CD8-positive, alpha-beta memory T cell (primary cell): ENCODE data around the gene C5orf46. TPM values are rescaled to one million over a fixed set of nuclear protein-coding genes. Genes with fewer than 3 reads are reported as not detected.
"Not testable (repeated sequence)": the region's sequence is repeated elsewhere in the genome, so short reads cannot be mapped to it uniquely, and the experiment has no call there.

ENCODE experiments used
- CTCF ChIA-PET: fragments of 350-600 bp; sonication (Branson Sonifier 250); formaldehyde crosslinking; loops from one replicate; lab custom pipeline; 2021; ENCODE audit warnings: antibody characterized with exemption; lab: Charles Lee
- POLR2A ChIA-PET: fragments of 350-600 bp; sonication (Branson Sonifier 250); formaldehyde crosslinking; loops from one replicate; lab custom pipeline; 2021; ENCODE audit warnings: antibody characterized with exemption; lab: Charles Lee
- DNase-seq, 5 donors: peaks; one replicate each; pipeline versions ENCODE4 v3.0.0 to v3.0.0-alpha.2; 2020 to 2022; ENCODE audit warnings: mixed read lengths in 1 of 5
- H3K27ac ChIP-seq: one replicate; pipeline ENCODE4 v1.7.0; 2013; ENCODE audit warnings: low read depth, mild to moderate bottlenecking, low read length, moderate library complexity
- H3K27me3 ChIP-seq: 2 replicates; pipeline ENCODE4 v1.7.0; 2013; ENCODE audit warnings: low read length, mild to moderate bottlenecking; ENCODE audit not compliant: insufficient read depth, poor library complexity, severe bottlenecking
- H3K36me3 ChIP-seq: 2 replicates; pipeline ENCODE4 v1.7.0; 2013; ENCODE audit warnings: mild to moderate bottlenecking, low read length, moderate library complexity; ENCODE audit not compliant: insufficient read depth
- H3K4me1 ChIP-seq: 2 replicates; pipeline ENCODE4 v1.7.0; 2013; ENCODE audit warnings: mild to moderate bottlenecking, low read length, moderate library complexity; ENCODE audit not compliant: insufficient read depth
- H3K4me3 ChIP-seq: 2 replicates; pipeline ENCODE4 v1.7.0; 2013; ENCODE audit warnings: mild to moderate bottlenecking, low read length
- H3K9me3 ChIP-seq: 2 replicates; pipeline ENCODE4 v1.7.0; 2013; ENCODE audit warnings: mild to moderate bottlenecking, low read length
- H3K27ac Mint-ChIP-seq, 8 donors: one replicate each; pipeline ENCODE4 v1.8.0; 2020 to 2021; ENCODE audit warnings: mixed read lengths in 8 of 8, mild to moderate bottlenecking in 6 of 8, inconsistent platforms in 3 of 8, moderate library complexity in 3 of 8
- H3K27me3 Mint-ChIP-seq, 2 donors: one replicate each; pipeline ENCODE4 v1.8.0; 2020 to 2021; ENCODE audit warnings: mixed read lengths in 2 of 2, mild to moderate bottlenecking in 1 of 2, moderate library complexity in 1 of 2
- H3K36me3 Mint-ChIP-seq, 3 donors: one replicate each; pipeline ENCODE4 v1.8.0; 2020 to 2021; ENCODE audit warnings: mixed read lengths in 3 of 3, inconsistent platforms in 1 of 3, mild to moderate bottlenecking in 1 of 3
- H3K4me1 Mint-ChIP-seq, 3 donors: one replicate each; pipeline ENCODE4 v1.8.0; 2020 to 2021; ENCODE audit warnings: mixed read lengths in 3 of 3, inconsistent platforms in 1 of 3, mild to moderate bottlenecking in 1 of 3
- H3K4me3 Mint-ChIP-seq, 7 donors: one replicate each; pipeline ENCODE4 v1.8.0; 2020 to 2021; ENCODE audit warnings: mixed read lengths in 7 of 7, mild to moderate bottlenecking in 6 of 7, moderate library complexity in 4 of 7, inconsistent platforms in 2 of 7
- H3K9me3 Mint-ChIP-seq, 5 donors: one replicate each; pipeline ENCODE4 v1.8.0; 2020 to 2022; ENCODE audit warnings: mixed read lengths in 5 of 5, mild to moderate bottlenecking in 3 of 5, moderate library complexity in 2 of 5, inconsistent platforms in 1 of 5
- polyA plus RNA-seq: library from polyadenylated mRNA; unstranded; fragments of 300-500 nt; fragmentation: Illumina TruSeq; gene quantifications from one replicate; pipeline ENCODE4 v1.2.3, GENCODE V29; 2021
- total RNA-seq, 2 experiments: library from RNA; stranded (reverse); gene quantifications; one replicate each; pipeline ENCODE4 v1.2.3, GENCODE V29; 2021

The C5orf46 gene
- total RNA-seq (not detected), polyA plus RNA-seq (not detected)

DNA sequence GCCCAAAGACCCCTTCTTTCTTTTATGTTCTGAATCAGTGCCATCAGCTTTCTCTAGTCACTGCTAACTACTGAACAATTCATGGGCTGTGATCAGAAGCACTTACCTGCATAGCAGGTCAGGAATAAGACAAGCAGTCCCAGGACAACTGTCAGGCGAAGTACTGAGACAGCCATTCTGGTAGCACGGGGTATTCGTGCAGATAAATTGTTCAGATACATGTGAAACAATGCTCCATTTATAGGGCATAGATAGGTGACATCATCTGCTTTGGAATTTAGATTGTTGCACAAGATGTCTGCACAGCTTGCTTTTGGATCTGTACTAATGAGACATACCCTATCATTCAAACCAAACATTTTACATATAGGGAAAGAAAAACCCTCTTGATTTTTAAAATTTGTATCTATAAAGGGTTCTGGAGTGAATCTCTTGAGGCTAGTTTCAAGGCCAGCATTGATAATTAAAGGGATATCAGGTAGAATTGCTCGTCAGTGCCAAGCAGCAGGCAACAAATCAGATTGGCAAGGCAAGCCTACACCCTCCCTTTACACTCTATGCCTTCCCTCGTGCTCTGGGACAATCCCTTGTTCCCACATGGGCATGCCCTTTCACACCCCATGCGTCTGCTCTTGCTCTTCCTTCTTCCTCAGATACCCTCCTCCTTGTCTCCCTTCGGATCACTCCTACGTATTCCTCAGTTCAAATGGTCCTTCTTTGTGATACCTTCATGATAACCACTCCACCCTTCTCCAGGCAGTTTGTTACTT lies at the start of gene C5orf46:
Gene C5orf46, minus strand, starts transcription at position 213 of the 770 bp plus-strand sequence. Its CDS starts 37 bp downstream, at position 176.
- DNase-seq = no peak
- H3K36me3 ChIP-seq = no peaks in the 10 kb centered on the region
- no peaks in the 10 kb centered on the region for H3K9me3 ChIP-seq
- Mint-ChIP-seq H3K36me3 (no peaks in the 10 kb centered on the region), H3K4me1 (no peaks in the 10 kb centered on the region), H3K4me3 (no peak within 1 kb of the TSS), H3K27ac (no peak within 1 kb of the TSS), H3K27me3 (peaks cover 2 to 3% of the 10 kb centered on the region in 2 donors), H3K9me3 (no peaks in the 10 kb centered on the region)
- no peaks in the 10 kb centered on the region for H3K4me1 ChIP-seq
- H3K27ac ChIP-seq = no peak within 1 kb of the TSS
- H3K27me3 ChIP-seq = no peaks in the 10 kb centered on the region
- H3K4me3 ChIP-seq = no peak within 1 kb of the TSS
- ChIA-PET CTCF (no interaction called here), POLR2A (no interaction called here)

DNA sequence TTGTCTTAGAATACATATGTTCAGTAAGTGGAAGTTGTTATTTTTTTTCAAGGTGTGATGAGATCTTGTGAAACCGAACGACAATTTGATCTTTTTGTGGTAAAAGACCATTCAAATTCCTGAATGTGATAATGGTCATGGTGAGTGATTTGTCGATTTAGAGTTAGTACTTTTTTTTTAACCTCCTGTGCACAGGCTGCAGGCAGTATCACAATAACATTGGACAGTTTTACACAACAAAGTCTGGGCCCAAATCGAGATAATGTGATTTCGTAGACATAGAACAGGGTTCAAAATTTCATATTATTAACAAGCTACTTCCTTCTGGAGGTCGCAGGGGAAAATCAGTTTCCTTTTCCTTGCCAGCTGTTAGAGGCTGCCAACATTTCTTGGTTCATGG lies 48.6 kb upstream of the C5orf46 start:
- Mint-ChIP-seq H3K4me1 (no peaks in the 10 kb centered on the region), H3K9me3 (no peaks in the 10 kb centered on the region), H3K27me3 (no peaks in the 10 kb centered on the region), H3K27ac (no peak overlapping the region), H3K4me3 (no peak overlapping the region), H3K36me3 (no peaks in the 10 kb centered on the region)
- H3K27ac ChIP-seq = no peak overlapping the region
- CTCF ChIA-PET = no interaction called here
- H3K4me1 ChIP-seq = no peaks in the 10 kb centered on the region
- no peaks in the 10 kb centered on the region for H3K9me3 ChIP-seq
- H3K36me3 ChIP-seq = no peaks in the 10 kb centered on the region
- no peaks in the 10 kb centered on the region for H3K27me3 ChIP-seq
- DNase-seq = no peak
- H3K4me3 ChIP-seq = no peak overlapping the region
- POLR2A ChIA-PET = no interaction called here

DNA sequence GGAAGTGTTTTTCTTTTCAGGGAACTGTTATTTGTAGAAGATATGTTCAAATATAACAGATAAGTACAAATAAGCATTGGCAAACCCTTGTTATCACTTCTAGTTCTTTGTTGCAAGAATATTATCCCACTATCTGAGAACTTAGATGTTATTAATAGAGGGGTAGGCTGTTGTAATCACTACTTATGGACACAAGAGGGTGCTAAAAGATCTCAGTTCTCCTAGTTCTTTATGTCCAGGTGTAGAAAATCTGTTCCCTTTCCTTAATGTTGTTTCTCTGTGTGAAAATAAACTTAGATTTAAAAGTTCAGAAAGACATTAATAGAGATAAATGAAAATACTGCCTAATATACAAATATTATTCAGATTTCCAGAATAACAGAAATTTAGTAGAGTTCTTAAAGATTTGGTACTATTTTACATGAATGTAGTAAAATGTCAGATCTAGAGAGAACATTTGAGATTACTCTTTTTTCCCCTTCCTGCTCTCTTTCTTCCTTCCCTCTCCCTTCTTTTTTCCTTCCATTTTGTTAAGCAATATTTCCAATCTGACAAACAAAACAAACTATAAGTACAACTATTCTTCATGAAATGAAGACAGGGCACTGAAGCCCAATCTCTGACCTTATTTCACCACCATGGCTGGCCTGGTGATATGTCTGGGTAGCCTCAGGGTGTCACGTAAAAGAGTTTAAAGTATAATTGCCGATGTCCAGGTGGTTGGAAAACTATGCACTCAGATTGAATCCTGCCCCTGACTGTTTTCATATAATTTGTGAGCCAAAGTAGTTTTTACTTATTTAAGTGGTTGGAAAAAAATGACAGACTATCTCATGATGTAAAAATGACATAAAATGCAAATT lies 43.6 kb upstream of the C5orf46 start:
- H3K4me1 Mint-ChIP-seq = no peaks in the 10 kb centered on the region
- H3K36me3 Mint-ChIP-seq = no peaks in the 10 kb centered on the region
- no peaks in the 10 kb centered on the region for H3K36me3 ChIP-seq
- H3K27ac Mint-ChIP-seq = no peak overlapping the region
- H3K27me3 ChIP-seq = no peaks in the 10 kb centered on the region
- H3K9me3 Mint-ChIP-seq = no peaks in the 10 kb centered on the region
- no peaks in the 10 kb centered on the region for H3K9me3 ChIP-seq
- H3K4me1 ChIP-seq = no peaks in the 10 kb centered on the region
- POLR2A ChIA-PET = no interaction called here
- no peak overlapping the region for H3K4me3 Mint-ChIP-seq
- no peak for DNase-seq
- CTCF ChIA-PET = no interaction called here
- no peak overlapping the region for H3K4me3 ChIP-seq
- peaks cover 2 to 5% of the 10 kb centered on the region in 2 donors for H3K27me3 Mint-ChIP-seq
- no peak overlapping the region for H3K27ac ChIP-seq

DNA sequence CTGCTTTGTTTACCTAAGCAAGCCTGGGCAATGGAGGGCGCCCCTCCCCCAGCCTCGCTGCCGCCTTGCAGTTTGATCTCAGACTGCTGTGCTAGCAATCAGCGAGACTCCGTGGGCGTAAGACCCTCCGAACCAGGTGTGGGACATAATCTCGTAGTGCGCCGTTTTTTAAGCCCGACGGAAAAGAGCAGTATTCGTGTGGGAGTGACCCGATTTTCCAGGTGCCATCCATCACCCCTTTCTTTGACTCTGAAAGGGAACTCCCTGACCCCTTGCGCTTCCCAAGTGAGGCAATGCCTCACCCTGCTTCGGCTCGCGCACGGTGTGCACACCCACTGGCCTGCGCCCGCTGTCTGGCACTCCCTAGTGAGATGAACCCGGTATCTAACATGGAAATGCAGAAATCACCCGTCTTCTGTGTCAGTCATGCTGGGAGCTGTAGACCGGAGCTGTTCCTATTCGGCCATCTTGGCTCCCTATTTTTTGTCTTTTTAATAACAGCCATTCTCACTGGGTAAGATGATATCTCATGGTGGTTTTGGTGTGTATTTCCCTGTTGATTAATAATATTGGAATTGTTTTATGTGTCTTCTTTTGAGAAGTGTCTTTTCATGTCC lies 40.4 kb upstream of the C5orf46 start:
- DNase-seq, H3K4me1 ChIP-seq, H3K27ac ChIP-seq, H3K4me1 Mint-ChIP-seq, CTCF ChIA-PET, H3K9me3 Mint-ChIP-seq, H3K4me3 ChIP-seq, H3K36me3 Mint-ChIP-seq, H3K27me3 Mint-ChIP-seq, POLR2A ChIA-PET, H3K27me3 ChIP-seq, H3K36me3 ChIP-seq, H3K9me3 ChIP-seq: not testable (repeated sequence)
- peak overlapping the region in 1 of 7 donors; percentile 18 for H3K4me3 Mint-ChIP-seq
- H3K27ac Mint-ChIP-seq = peak overlapping the region in 1 of 8 donors; percentile 43

DNA sequence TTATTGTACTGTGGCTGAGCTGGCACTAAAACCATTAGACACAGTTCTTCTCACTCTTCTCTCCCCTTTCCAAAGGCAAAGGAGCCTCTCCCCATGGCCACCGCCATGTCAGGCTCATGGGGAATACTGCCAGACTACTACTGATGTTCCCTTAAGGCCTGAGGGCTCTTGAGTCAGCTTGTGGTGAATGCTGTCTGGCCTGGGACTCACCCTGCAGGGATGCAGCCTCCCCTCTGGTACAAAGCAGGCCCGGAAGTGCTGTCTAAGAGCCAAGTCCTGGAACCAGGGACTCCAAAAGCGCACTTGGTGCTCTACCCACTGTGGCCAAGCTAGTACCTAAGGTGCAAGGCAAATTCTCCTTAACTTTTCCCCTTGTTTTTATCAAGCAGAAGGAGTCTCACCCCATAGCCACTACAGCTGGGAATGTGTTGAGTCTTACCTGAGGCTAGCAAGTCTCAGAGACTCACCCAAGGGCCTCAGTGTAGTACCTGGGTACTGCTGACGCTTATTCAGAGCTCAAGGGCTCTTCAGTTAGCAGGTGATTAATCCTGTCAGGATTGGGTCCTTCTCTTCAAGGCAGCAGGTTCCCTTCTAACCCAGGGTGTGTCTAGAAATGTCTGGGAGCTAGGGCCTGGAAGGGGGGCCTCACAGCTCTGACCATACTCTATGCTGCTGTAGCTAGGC lies 33.2 kb upstream of the C5orf46 start:
- H3K4me1 Mint-ChIP-seq = no peaks in the 10 kb centered on the region
- no peaks in the 10 kb centered on the region for H3K9me3 Mint-ChIP-seq
- H3K27me3 Mint-ChIP-seq = no peaks in the 10 kb centered on the region
- Histone ChIP-seq H3K4me1 (no peaks in the 10 kb centered on the region), H3K4me3 (no peak overlapping the region), H3K9me3 (no peaks in the 10 kb centered on the region), H3K27me3 (no peaks in the 10 kb centered on the region), H3K36me3 (no peaks in the 10 kb centered on the region), H3K27ac (no peak overlapping the region)
- no peak overlapping the region for H3K4me3 Mint-ChIP-seq
- ChIA-PET POLR2A (no interaction called here), CTCF (no interaction called here)
- no peaks in the 10 kb centered on the region for H3K36me3 Mint-ChIP-seq
- DNase-seq = no peak
- H3K27ac Mint-ChIP-seq = no peak overlapping the region

DNA sequence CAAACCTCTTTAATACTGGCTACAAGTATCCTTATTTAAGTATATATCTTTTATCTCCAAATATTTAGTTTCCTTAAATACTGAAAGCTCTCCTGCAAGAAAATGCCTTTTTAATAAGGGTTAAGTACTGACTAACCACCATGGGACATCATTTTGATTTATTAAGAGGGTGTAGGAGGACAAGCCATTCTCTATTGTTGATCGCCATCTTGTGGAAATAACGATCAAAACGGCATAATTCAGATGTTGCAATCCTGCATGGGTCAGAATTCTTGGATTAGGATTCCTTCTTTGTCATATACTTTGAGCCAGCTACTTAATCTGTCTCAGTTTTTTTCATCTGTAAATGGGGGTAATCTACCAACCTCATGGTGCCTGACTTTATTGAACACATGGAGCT lies 28.7 kb upstream of the C5orf46 start:
- no peak overlapping the region for H3K27ac Mint-ChIP-seq
- H3K36me3 Mint-ChIP-seq = no peaks in the 10 kb centered on the region
- POLR2A ChIA-PET = no interaction called here

DNA sequence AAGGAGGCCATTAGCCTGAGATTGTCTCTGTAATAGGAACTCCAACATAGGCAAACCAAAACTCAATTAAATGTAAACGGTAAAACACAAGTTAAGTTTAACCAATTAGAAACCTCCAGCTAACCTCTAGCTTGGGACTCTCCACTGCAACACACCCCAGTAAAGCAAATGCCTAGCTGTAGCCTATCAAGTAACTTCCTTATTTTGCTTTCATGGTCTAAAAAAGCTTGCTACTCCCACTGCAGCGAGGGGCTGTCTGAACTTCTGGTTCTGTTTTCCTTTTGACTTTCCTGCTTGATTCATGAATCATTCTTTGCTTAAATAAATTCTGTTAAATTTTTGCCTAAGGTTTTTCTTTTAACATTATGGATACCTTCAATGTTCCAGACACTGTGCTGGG lies 24.4 kb upstream of the C5orf46 start:
- Histone ChIP-seq H3K4me3 (no peak overlapping the region), H3K27me3 (no peaks in the 10 kb centered on the region), H3K9me3 (no peaks in the 10 kb centered on the region), H3K27ac (no peak overlapping the region), H3K36me3 (no peaks in the 10 kb centered on the region), H3K4me1 (no peaks in the 10 kb centered on the region)
- Mint-ChIP-seq H3K27me3 (no peaks in the 10 kb centered on the region), H3K27ac (peak overlapping the region in 1 of 8 donors; percentile 25), H3K4me1 (no peaks in the 10 kb centered on the region), H3K4me3 (no peak overlapping the region), H3K36me3 (no peaks in the 10 kb centered on the region), H3K9me3 (peaks cover 0 to 2% (median 0%) of the 10 kb centered on the region in 5 donors)
- CTCF ChIA-PET = no interaction called here
- no peak for DNase-seq
- POLR2A ChIA-PET = no interaction called here

More for the DNA sequence above, 28.7 kb upstream of the C5orf46 start:
- no peak overlapping the region for H3K4me3 Mint-ChIP-seq
- Histone ChIP-seq H3K4me3 (no peak overlapping the region), H3K36me3 (no peaks in the 10 kb centered on the region), H3K9me3 (no peaks in the 10 kb centered on the region), H3K4me1 (no peaks in the 10 kb centered on the region), H3K27ac (no peak overlapping the region), H3K27me3 (no peaks in the 10 kb centered on the region)
- DNase-seq = no peak
- CTCF ChIA-PET = interaction anchor here (1.2 kb wide), 1 partner anchor 9 kb away, joined by 4 read pairs; no protein-coding TSS in a partner anchor
- no peaks in the 10 kb centered on the region for H3K4me1 Mint-ChIP-seq
- no peaks in the 10 kb centered on the region for H3K9me3 Mint-ChIP-seq
- H3K27me3 Mint-ChIP-seq = no peaks in the 10 kb centered on the region
